MM.1S (cell line): ENCODE data around the gene MBOAT1.

Experiments used
- CTCF ChIP-seq: fragments of 300-600 bp; sonication (generic); IDR thresholded peaks from 2 replicates; pipeline ENCODE4 v1.5.1; 2016; ENCODE audit warnings: antibody characterized with exemption, low read length, mixed read lengths
- EZH2 ChIP-seq: fragments of 300-600 bp; sonication (generic); optimal IDR thresholded peaks from 2 replicates; pipeline ENCODE3; 2017; ENCODE audit warnings: low read depth, mild to moderate bottlenecking, antibody characterized with exemption, low read length, mixed read lengths
- EZH2phosphoT487 ChIP-seq: fragments of 300-600 bp; sonication (generic); IDR thresholded peaks from 2 replicates; pipeline ENCODE4 v1.6.1; 2018; ENCODE audit warnings: antibody characterized with exemption, low read length

DNA sequence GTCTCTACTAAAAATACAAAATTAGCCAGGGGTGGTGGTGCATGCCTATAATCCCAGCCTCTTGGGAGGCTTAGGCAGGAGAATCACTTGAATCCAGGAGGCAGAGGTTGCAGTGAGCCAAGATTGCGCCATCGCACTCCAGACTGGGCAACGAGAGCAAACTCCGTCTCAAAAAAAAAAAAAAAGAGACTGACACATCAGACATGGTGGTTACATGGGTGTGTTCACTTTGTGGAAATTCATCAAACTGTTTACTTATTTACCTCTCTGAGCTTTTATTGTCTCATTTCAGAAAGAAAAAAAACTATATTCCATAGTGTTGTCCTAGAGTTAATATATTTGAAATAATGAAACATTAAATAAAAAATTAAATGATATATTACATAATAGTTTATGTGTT, 64.8 kb downstream of the MBOAT1 start:
- TF ChIP-seq EZH2phosphoT487, result no peak
- TF ChIP-seq CTCF, result no peak
- TF ChIP-seq EZH2, result no peak
